Caco-2 (cell line): ENCODE measurements around the gene ZNF529. TPM values are rescaled to one million over a fixed set of nuclear protein-coding genes. Genes with fewer than 3 reads are reported as not detected.
A peak's percentile ranks its signal among the peaks of the same experiment; 100 is the strongest.

Experiments used
- BruUV-seq: library from RNA; stranded (reverse); fragments of 400-500 nt; replicated peaks from 2 replicates; lab custom pipeline; 2021; lab: Mats Ljungman, UMichigan
- CTCF ChIA-PET: fragments of 300-600 bp; sonication (Branson Sonifier 250); formaldehyde crosslinking; loops from one replicate; lab custom pipeline; 2022; ENCODE audit warnings: antibody characterized with exemption; lab: Charles Lee
- POLR2A ChIA-PET: fragments of 300-600 bp; sonication (Branson Sonifier 250); formaldehyde crosslinking; loops from one replicate; lab custom pipeline; 2022; ENCODE audit warnings: antibody characterized with exemption; lab: Charles Lee
- DNase-seq, 2 experiments: peaks; one replicate each; pipeline versions ENCODE4 v3.0.0 to v3.0.0-alpha.2; 2020 to 2022
- H3K27me3 ChIP-seq: replicated peaks from 2 replicates; pipeline ENCODE4 v1.6.0; 2011; ENCODE audit warnings: low read length; ENCODE audit not compliant: control insufficient read depth, insufficient read depth
- H3K36me3 ChIP-seq: 2 replicates; pipeline ENCODE4 v1.5.1; 2011; ENCODE audit warnings: low read length; ENCODE audit not compliant: control insufficient read depth, insufficient read depth
- H3K4me1 ChIP-seq: fragments of 250-450 bp; sonication (Bioruptor Pico); 2 replicates; pipeline ENCODE4 v1.5.1; 2020; ENCODE audit warnings: mild to moderate bottlenecking
- H3K4me3 ChIP-seq: 2 replicates; pipeline ENCODE4 v1.5.1; 2011; ENCODE audit warnings: low read depth, mild to moderate bottlenecking, control low read depth, low read length
- H3K9me3 ChIP-seq: fragments of 250-450 bp; sonication (Bioruptor Pico); 2 replicates; pipeline ENCODE4 v1.5.1; 2020; ENCODE audit warnings: mild to moderate bottlenecking, moderate library complexity
- H3K27ac Mint-ChIP-seq: one replicate; pipeline ENCODE4 v1.8.0; 2022; ENCODE audit warnings: mixed read lengths; ENCODE audit not compliant: unreplicated experiment
- H3K27me3 Mint-ChIP-seq: one replicate; pipeline ENCODE4 v1.8.0; 2022; ENCODE audit warnings: mixed read lengths; ENCODE audit not compliant: insufficient read depth, unreplicated experiment
- H3K36me3 Mint-ChIP-seq: one replicate; pipeline ENCODE4 v1.8.0; 2022; ENCODE audit warnings: mild to moderate bottlenecking, mixed read lengths; ENCODE audit not compliant: insufficient read depth, unreplicated experiment
- H3K4me1 Mint-ChIP-seq: one replicate; pipeline ENCODE4 v1.8.0; 2022; ENCODE audit warnings: low read depth, mixed read lengths; ENCODE audit not compliant: unreplicated experiment
- H3K4me3 Mint-ChIP-seq: one replicate; pipeline ENCODE4 v1.8.0; 2022; ENCODE audit warnings: mild to moderate bottlenecking, moderate library complexity, mixed read lengths; ENCODE audit not compliant: unreplicated experiment
- H3K9me3 Mint-ChIP-seq: one replicate; pipeline ENCODE4 v1.8.0; 2022; ENCODE audit warnings: mixed read lengths; ENCODE audit not compliant: unreplicated experiment
- CTCF ChIP-seq, 2 experiments: fragments of 200-600 bp in 1 of 2; IDR thresholded peaks; 1 replicate in 1 of 2; 2 replicates in 1 of 2; pipeline versions ENCODE4 v1.5.1 to v1.8.0; 2011 to 2022; ENCODE audit warnings: antibody characterized with exemption in 1 of 2, control low read depth in 1 of 2, inconsistent platforms in 1 of 2, low read depth in 1 of 2, low read length in 1 of 2, mild to moderate bottlenecking in 1 of 2, moderate library complexity in 1 of 2; ENCODE audit not compliant: insufficient read depth in 1 of 2, severe bottlenecking in 1 of 2, unreplicated experiment in 1 of 2
- intact Hi-C: fragments of 100-400 bp; cut with micrococcal nuclease; formaldehyde crosslinking; loops from one replicate; pipeline ENCODE4 v1.10.0; 2022; ENCODE audit not compliant: unreplicated experiment
- total RNA-seq: library from RNA; stranded (reverse); gene quantifications from 2 replicates; pipeline ENCODE4 v1.2.3, GENCODE V29; 2022

The ZNF529 gene
- total RNA-seq, 1 experiment from 2014 or later: 10.5 TPM

DNA sequence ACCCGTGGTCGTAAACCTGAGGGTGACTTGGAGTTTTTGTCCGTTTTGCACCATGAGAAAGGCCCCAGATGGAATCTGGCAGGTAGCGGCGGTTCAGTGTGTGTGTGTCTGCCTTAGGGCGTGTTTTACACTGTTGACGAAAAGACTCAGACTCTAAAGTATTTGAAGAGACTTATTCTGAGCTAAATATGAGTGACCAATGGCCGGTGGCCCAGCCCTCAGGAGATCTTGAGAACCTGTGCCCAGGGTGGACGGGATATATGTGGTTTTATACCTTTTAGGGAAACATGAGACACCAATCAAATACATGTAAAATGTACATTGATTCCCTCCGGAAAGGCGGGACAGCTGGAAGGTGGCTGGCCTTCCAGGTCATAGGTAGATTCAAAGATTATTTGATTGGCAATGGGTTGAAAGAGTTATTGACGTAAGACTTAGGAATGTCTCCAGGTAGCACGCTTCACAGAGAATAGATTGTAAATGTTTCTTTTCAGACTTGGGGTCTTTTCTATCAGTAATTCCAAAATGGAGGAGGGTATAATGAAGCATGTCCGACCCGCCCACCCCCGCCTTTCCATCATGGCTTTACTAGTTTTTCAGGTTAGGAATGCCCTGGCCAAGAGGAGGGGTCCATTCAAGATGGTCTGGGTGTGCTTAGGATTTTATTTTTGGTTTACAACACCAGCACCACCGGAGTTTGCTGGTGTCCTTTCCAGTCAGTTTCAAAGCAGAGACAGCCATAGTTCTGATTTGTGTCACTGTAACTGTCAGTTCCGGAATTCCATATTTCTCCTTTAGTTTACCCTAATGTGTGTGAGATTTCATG, 1.0 kb upstream of the ZNF529 start:
- Histone ChIP-seq H3K9me3 (peaks cover 7% of the 10 kb centered on the region), H3K27me3 (no peaks in the 10 kb centered on the region), H3K4me1 (0 out of 2 replicates have a peak, but pooled peaks cover 6% of the 10 kb centered on the region), H3K4me3 (peak overlapping the region; percentile 74), H3K36me3 (peaks cover 7% of the 10 kb centered on the region)
- Mint-ChIP-seq H3K27ac (peak overlapping the region; percentile 93), H3K4me3 (peak overlapping the region; percentile 87), H3K27me3 (no peaks in the 10 kb centered on the region), H3K4me1 (peaks cover 25% of the 10 kb centered on the region), H3K36me3 (peaks cover 78% of the 10 kb centered on the region), H3K9me3 (peaks cover 10% of the 10 kb centered on the region)
- ChIA-PET POLR2A (interaction anchor here (0.9 to 1.9 kb wide), 4 partner anchors 34 to 359 kb away, joined by 3 to 28 read pairs (median 8); partner anchors contain the start of genes ZNF146, ZNF260 and ZNF566), CTCF (no interaction called here)
- DNase-seq: peak in 1 of 2 experiments; percentile 2
- intact Hi-C loops: loop anchor here (1.0 to 10.0 kb wide), 6 partner anchors 46 to 362 kb away; partner anchors contain the start of genes ZNF260, ZNF461, ZNF565 and ZNF566
- BruUV-seq: TSS peak; percentile 49
- TF ChIP-seq CTCF (IDR thresholded peaks at IDR 0.05; ENCODE audit: insufficient read depth in 1 of 2, low read depth in 1 of 2, low read length in 1 of 2, severe bottlenecking in 1 of 2, unreplicated experiment in 1 of 2): no peak

GRCh38 chr19:36572593-36573019, 486 bp downstream of the ZNF529 start:
- DNase-seq: no peak
- Mint-ChIP-seq H3K9me3 (peaks cover 10% of the 10 kb centered on the region), H3K4me3 (peak overlapping the region; percentile 87), H3K27me3 (no peaks in the 10 kb centered on the region), H3K27ac (peak overlapping the region; percentile 93), H3K4me1 (peaks cover 25% of the 10 kb centered on the region), H3K36me3 (peaks cover 71% of the 10 kb centered on the region)
- Histone ChIP-seq H3K9me3 (peaks cover 5% of the 10 kb centered on the region), H3K4me3 (peak overlapping the region; percentile 74), H3K27me3 (no peaks in the 10 kb centered on the region), H3K4me1 (0 out of 2 replicates have a peak, but pooled peaks cover 6% of the 10 kb centered on the region), H3K36me3 (peaks cover 5% of the 10 kb centered on the region)
- ChIA-PET POLR2A (interaction anchor here (0.8 to 1.9 kb wide), 8 partner anchors 35 to 358 kb away, joined by 3 to 28 read pairs (median 3); partner anchors contain the start of genes ZNF146, ZNF260, ZNF461 and ZNF566), CTCF (interaction anchor here (1.1 kb wide), 1 partner anchor 445 kb away, joined by 3 read pairs; no protein-coding TSS in a partner anchor)
- intact Hi-C loops: loop anchor here (1.0 to 10.0 kb wide), 6 partner anchors 44 to 360 kb away; partner anchors contain the start of genes ZNF260, ZNF461, ZNF565 and ZNF566
- BruUV-seq: TSS peak; percentile 67
- no peak for TF ChIP-seq CTCF (IDR thresholded peaks at IDR 0.05; ENCODE audit: insufficient read depth in 1 of 2, low read depth in 1 of 2, low read length in 1 of 2, severe bottlenecking in 1 of 2, unreplicated experiment in 1 of 2)

DNA sequence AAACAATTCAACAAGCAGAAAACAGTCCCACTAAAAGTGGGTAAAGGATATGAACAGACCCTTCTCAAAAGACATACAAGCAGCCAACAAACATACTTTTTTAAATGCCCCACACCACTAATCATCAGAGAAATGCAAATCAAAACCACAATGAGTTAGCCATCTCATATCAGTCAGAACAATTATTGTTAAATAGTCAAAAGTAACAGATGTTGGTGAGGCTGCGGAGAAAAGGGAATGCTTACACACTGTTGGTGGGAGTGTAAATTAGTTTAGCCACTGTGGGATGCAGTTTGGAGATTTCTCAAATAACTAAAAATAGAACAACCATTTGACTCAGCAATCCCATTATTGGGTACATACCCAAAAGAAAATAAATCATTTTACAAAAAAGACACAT, 8.7 kb downstream of the ZNF529 start:
- Mint-ChIP-seq H3K27me3 (no peaks in the 10 kb centered on the region), H3K4me1 (no peaks in the 10 kb centered on the region), H3K4me3 (no peak overlapping the region), H3K27ac (no peak overlapping the region), H3K9me3 (peaks cover 42% of the 10 kb centered on the region), H3K36me3 (peaks cover 27% of the 10 kb centered on the region)
- BruUV-seq: no TSS peak
- no peaks in the 10 kb centered on the region for H3K27me3 ChIP-seq
- peaks cover 28% of the 10 kb centered on the region for H3K9me3 ChIP-seq
- H3K4me3 ChIP-seq: no peak overlapping the region
- intact Hi-C loops: no loop called here
- DNase-seq: no peak
- H3K4me1 ChIP-seq: no peaks in the 10 kb centered on the region
- CTCF ChIA-PET: no interaction called here
- no peak for TF ChIP-seq CTCF (IDR thresholded peaks at IDR 0.05; ENCODE audit: insufficient read depth in 1 of 2, low read depth in 1 of 2, low read length in 1 of 2, severe bottlenecking in 1 of 2, unreplicated experiment in 1 of 2)
- peaks cover 1% of the 10 kb centered on the region for H3K36me3 ChIP-seq
- POLR2A ChIA-PET: no interaction called here
